KMS-11 (cell line): ENCODE data around the gene OSCP1.
A peak's percentile ranks its signal among the peaks of the same experiment; 100 is the strongest.

ENCODE experiments used
- H2AFZ ChIP-seq: fragments of 200-600 bp; sonication (generic); 2 replicates; pipeline ENCODE4 v1.6.1; 2016; ENCODE audit warnings: antibody characterized with exemption, mixed run types, low read depth
- H3K27ac ChIP-seq: fragments of 200-600 bp; sonication (generic); 2 replicates; pipeline ENCODE4 v1.6.1; 2016; ENCODE audit warnings: mild to moderate bottlenecking, mixed run types
- H3K27me3 ChIP-seq: fragments of 200-600 bp; sonication (generic); 2 replicates; pipeline ENCODE4 v1.6.1; 2017; ENCODE audit warnings: mild to moderate bottlenecking, low read depth, mixed run types, moderate library complexity; ENCODE audit not compliant: insufficient read depth
- H3K36me3 ChIP-seq: fragments of 200-600 bp; sonication (generic); 2 replicates; pipeline ENCODE4 v1.6.1; 2017; ENCODE audit warnings: mild to moderate bottlenecking, mixed run types; ENCODE audit not compliant: insufficient read depth
- H3K4me1 ChIP-seq: fragments of 200-600 bp; sonication (generic); 2 replicates; pipeline ENCODE4 v1.6.1; 2016; ENCODE audit warnings: mild to moderate bottlenecking, low read depth, mixed run types; ENCODE audit not compliant: poor library complexity, severe bottlenecking
- H3K4me2 ChIP-seq: fragments of 200-600 bp; sonication (generic); 2 replicates; pipeline ENCODE4 v1.7.0; 2016; ENCODE audit warnings: mild to moderate bottlenecking, mixed run types
- H3K4me3 ChIP-seq: fragments of 200-600 bp; sonication (generic); IDR thresholded peaks from 2 replicates; pipeline ENCODE4 v1.6.1; 2017; ENCODE audit warnings: low read depth, low read length, mixed read lengths; ENCODE audit not compliant: insufficient read depth
- H3K79me2 ChIP-seq: fragments of 200-600 bp; sonication (generic); 2 replicates; pipeline ENCODE4 v1.6.1; 2016; ENCODE audit warnings: low read depth, mixed run types; ENCODE audit not compliant: insufficient read depth
- H3K9ac ChIP-seq: fragments of 200-600 bp; sonication (generic); 2 replicates; pipeline ENCODE4 v1.6.1; 2016; ENCODE audit warnings: mild to moderate bottlenecking, mixed run types
- H4K20me1 ChIP-seq: fragments of 200-600 bp; sonication (generic); 2 replicates; pipeline ENCODE4 v1.6.1; 2016; ENCODE audit warnings: mild to moderate bottlenecking, mixed run types; ENCODE audit not compliant: insufficient read depth
- CTCF ChIP-seq: fragments of 200-600 bp; sonication (generic); conservative IDR thresholded peaks from 2 replicates; pipeline ENCODE4 v1.6.1; 2017; ENCODE audit warnings: low read depth, mild to moderate bottlenecking, antibody characterized with exemption, low read length, moderate library complexity, mixed read lengths

OSCP1 gene

DNA sequence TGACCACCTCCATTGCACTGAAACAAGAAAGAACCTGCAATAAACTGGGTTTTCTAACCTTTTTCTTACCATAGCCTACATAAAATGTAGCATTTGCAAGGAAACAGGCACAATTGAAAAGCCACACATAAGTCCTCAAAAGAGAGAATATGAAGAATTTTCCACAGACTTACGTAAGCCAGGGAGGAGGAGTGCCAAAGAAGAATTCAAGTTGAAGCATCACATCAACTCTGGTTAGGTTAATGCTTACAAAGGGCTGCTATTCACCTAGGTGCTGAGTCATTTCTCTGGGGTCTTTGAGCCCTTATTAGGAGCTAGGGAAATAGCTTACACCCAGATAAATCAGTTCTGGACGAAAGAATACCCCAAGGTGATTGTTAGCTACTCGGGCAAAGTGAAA, 9.6 kb downstream of the OSCP1 start:
- no peak overlapping the region for H2AFZ ChIP-seq
- no peak overlapping the region for H3K4me3 ChIP-seq
- H3K27ac ChIP-seq = no peak overlapping the region
- no peaks in the 10 kb centered on the region for H4K20me1 ChIP-seq
- H3K36me3 ChIP-seq = no peaks in the 10 kb centered on the region
- TF ChIP-seq CTCF = no peak
- H3K27me3 ChIP-seq = no peaks in the 10 kb centered on the region
- H3K79me2 ChIP-seq = no peaks in the 10 kb centered on the region
- H3K9ac ChIP-seq = no peak overlapping the region
- no peak overlapping the region for H3K4me2 ChIP-seq
- H3K4me1 ChIP-seq = peaks cover 11% of the 10 kb centered on the region

DNA sequence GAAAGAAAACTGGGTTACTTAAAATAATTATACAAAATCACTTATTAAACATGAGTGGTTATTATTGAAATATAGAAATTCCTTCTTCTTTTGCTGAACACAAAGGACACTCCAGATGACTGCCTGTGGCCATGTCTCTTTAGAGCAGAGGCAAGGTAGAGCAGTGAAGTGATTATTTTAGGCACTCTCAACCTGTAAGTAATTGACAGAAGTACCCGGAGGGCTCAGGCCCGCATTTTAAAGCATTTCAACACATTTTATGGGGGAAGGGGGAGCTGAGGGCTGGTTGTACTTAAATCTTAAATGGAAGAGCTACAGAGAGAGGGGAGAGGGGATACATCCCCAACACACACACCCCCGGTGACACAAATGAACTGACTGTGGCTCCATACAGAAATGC, 10.2 kb downstream of the OSCP1 start:
- TF ChIP-seq CTCF = no peak
- Histone ChIP-seq H2AFZ (no peak overlapping the region), H3K36me3 (no peaks in the 10 kb centered on the region), H3K79me2 (no peaks in the 10 kb centered on the region), H3K9ac (no peak overlapping the region), H4K20me1 (no peaks in the 10 kb centered on the region), H3K4me1 (peaks cover 11% of the 10 kb centered on the region), H3K4me2 (no peak overlapping the region), H3K27me3 (no peaks in the 10 kb centered on the region), H3K4me3 (no peak overlapping the region), H3K27ac (no peak overlapping the region)

GRCh38 chr1:36438715-36439114, 11.5 kb downstream of the OSCP1 start:
- Histone ChIP-seq H3K27ac (no peak overlapping the region), H2AFZ (no peak overlapping the region), H3K4me3 (no peak overlapping the region), H3K36me3 (no peaks in the 10 kb centered on the region), H3K27me3 (no peaks in the 10 kb centered on the region), H3K9ac (no peak overlapping the region), H3K4me1 (peaks cover 11% of the 10 kb centered on the region), H4K20me1 (no peaks in the 10 kb centered on the region), H3K79me2 (no peaks in the 10 kb centered on the region), H3K4me2 (no peak overlapping the region)
- TF ChIP-seq CTCF = no peak

GRCh38 chr1:36436821-36437220, 13.4 kb downstream of the OSCP1 start:
- Histone ChIP-seq H3K27me3 (no peaks in the 10 kb centered on the region), H3K4me1 (peaks cover 11% of the 10 kb centered on the region), H3K9ac (no peak overlapping the region), H3K4me3 (no peak overlapping the region), H2AFZ (no peak overlapping the region; the same call in 1 of the 2 replicates), H3K27ac (no peak overlapping the region), H3K4me2 (peak overlapping the region; percentile 25; the same call in 1 of the 2 replicates), H3K79me2 (no peaks in the 10 kb centered on the region), H3K36me3 (no peaks in the 10 kb centered on the region), H4K20me1 (no peaks in the 10 kb centered on the region)
- no peak for TF ChIP-seq CTCF
